SK-N-SH (cell line): ENCODE measurements around the gene ECPAS.

Experiments
- EP300 ChIP-seq, 2 experiments: IDR thresholded peaks; 2 replicates each; pipeline versions ENCODE4 v1.4.0 to v1.6.1; 2012; ENCODE audit warnings: borderline replicate concordance in 1 of 2, low read depth in 1 of 2, low read length in 1 of 2
- FOSL2 ChIP-seq: IDR thresholded peaks from 2 replicates; pipeline ENCODE4 v1.4.0; 2012; ENCODE audit warnings: low read depth, mild to moderate bottlenecking, moderate library complexity, borderline replicate concordance
- GABPA ChIP-seq: IDR thresholded peaks from 2 replicates; pipeline ENCODE4 v1.4.0; 2012; ENCODE audit warnings: low read depth, mild to moderate bottlenecking
- POLR2AphosphoS5 ChIP-seq: IDR thresholded peaks from 2 replicates; pipeline ENCODE4 v1.6.1; 2012; ENCODE audit warnings: low read depth, low read length
- TAF1 ChIP-seq: IDR thresholded peaks from 2 replicates; pipeline ENCODE4 v1.6.1; 2012; ENCODE audit warnings: low read depth, mild to moderate bottlenecking, low read length, moderate library complexity, borderline replicate concordance
- TF ChIP-seq, protein P1 (sequence below): fragments of 200-600 bp; sonication (generic); IDR thresholded peaks from 2 replicates; pipeline ENCODE4 v1.6.1; 2017; ENCODE audit warnings: antibody characterized with exemption, mild to moderate bottlenecking, moderate library complexity

DNA sequence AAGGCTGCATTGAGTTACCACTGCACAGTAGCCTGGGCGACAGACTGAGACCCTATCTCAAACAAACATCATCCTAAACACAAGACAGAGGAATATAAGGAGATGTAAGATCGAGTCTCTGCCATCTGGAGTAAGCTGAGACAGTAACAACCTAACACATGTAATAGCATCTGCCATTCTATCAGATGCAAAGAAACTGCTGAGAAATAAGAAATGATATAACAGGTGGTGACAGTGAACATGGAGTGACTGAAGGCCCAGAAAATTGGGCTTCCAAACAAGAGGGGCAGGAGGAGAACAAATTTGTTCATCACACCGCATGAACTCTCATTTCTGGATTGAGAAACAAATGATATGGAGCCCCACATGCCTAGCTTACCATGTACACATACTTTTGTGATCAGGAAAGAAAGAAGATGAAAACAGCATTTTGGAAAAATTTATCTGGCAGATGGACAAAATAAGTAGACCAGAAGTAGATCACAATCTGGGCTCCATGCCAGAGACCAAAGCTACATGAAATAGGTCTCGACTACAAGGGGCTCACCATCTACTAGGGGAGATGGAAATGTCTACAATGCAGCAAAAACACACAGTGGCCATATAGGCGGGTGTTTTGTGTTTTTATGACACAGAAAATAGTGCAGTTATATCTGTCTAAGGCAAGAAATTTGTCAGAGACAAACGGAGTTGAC is 45.5 kb downstream of the ECPAS start:
- TF ChIP-seq, protein P1, sequence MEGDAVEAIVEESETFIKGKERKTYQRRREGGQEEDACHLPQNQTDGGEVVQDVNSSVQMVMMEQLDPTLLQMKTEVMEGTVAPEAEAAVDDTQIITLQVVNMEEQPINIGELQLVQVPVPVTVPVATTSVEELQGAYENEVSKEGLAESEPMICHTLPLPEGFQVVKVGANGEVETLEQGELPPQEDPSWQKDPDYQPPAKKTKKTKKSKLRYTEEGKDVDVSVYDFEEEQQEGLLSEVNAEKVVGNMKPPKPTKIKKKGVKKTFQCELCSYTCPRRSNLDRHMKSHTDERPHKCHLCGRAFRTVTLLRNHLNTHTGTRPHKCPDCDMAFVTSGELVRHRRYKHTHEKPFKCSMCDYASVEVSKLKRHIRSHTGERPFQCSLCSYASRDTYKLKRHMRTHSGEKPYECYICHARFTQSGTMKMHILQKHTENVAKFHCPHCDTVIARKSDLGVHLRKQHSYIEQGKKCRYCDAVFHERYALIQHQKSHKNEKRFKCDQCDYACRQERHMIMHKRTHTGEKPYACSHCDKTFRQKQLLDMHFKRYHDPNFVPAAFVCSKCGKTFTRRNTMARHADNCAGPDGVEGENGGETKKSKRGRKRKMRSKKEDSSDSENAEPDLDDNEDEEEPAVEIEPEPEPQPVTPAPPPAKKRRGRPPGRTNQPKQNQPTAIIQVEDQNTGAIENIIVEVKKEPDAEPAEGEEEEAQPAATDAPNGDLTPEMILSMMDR: no peak
- TF ChIP-seq GABPA (no peak), EP300 (IDR thresholded peaks at IDR 0.05; ENCODE audit: borderline replicate concordance in 1 of 2, low read depth in 1 of 2, low read length in 1 of 2) (no peak), TAF1 (no peak), FOSL2 (no peak), POLR2AphosphoS5 (no peak)
